SK-N-SH (cell line): ENCODE data around the gene ACOXL. TPM values are rescaled to one million over a fixed set of nuclear protein-coding genes. Genes with fewer than 3 reads are reported as not detected.

Experiments used
- CTCF ChIA-PET: fragments of 300-600, 350-600 bp; formaldehyde crosslinking; extraction: SDS; loops from one replicate; lab custom pipeline; 2021; lab: Yijun Ruan, JAX
- POLR2A ChIA-PET: fragments of 350-600 bp; sonication (Branson Sonifier 250); formaldehyde crosslinking; extraction: SDS; loops from one replicate; lab custom pipeline; 2020; ENCODE audit warnings: antibody characterized with exemption, inconsistent platforms; lab: Yijun Ruan, JAX
- DNase-seq: peaks from one replicate; pipeline ENCODE4 v3.0.0; 2012
- H2AFZ ChIP-seq: fragments of 200-600 bp; sonication (generic); 2 replicates; pipeline ENCODE4 v1.8.1; 2016; ENCODE audit warnings: antibody characterized with exemption, mild to moderate bottlenecking, low read depth
- H3F3A ChIP-seq: fragments of 200-600 bp; sonication (generic); replicated peaks from 2 replicates; pipeline ENCODE3; 2016; ENCODE audit warnings: antibody characterized with exemption, mild to moderate bottlenecking; ENCODE audit not compliant: insufficient read depth
- H3K27ac ChIP-seq, 2 experiments: fragments of 200-500 bp in 1 of 2; fragments of 200-600 bp in 1 of 2; sonication (Bioruptor generic) in 1 of 2; sonication (generic), shearing (Covaris generic) in 1 of 2; 2 replicates each; pipeline versions ENCODE4 v1.5.1 to v1.6.1; 2014 to 2016; ENCODE audit warnings: low read depth in 2 of 2, inconsistent platforms in 1 of 2, low read length in 1 of 2, mild to moderate bottlenecking in 1 of 2, mixed read lengths in 1 of 2
- H3K27me3 ChIP-seq: fragments of 200-600 bp; sonication (generic), shearing (Covaris generic); 2 replicates; pipeline ENCODE4 v1.6.1; 2016; ENCODE audit warnings: mixed run types; ENCODE audit not compliant: insufficient read depth
- H3K36me3 ChIP-seq, 2 experiments: fragments of 200-500 bp in 1 of 2; fragments of 200-600 bp in 1 of 2; sonication (Bioruptor generic) in 1 of 2; sonication (generic) in 1 of 2; replicated peaks in 1 of 2; 2 replicates each; pipeline versions ENCODE3 to v1.5.1; 2014 to 2016; ENCODE audit warnings: low read length in 1 of 2, mild to moderate bottlenecking in 1 of 2; ENCODE audit not compliant: insufficient read depth in 2 of 2, control insufficient read depth in 1 of 2
- H3K4me1 ChIP-seq, 2 experiments: fragments of 200-500 bp in 1 of 2; fragments of 200-600 bp in 1 of 2; sonication (Bioruptor generic) in 1 of 2; sonication (generic), shearing (Covaris generic) in 1 of 2; 2 replicates each; pipeline versions ENCODE4 v1.5.1 to v1.6.1; 2014 to 2016; ENCODE audit warnings: low read depth in 1 of 2, low read length in 1 of 2, mixed run types in 1 of 2; ENCODE audit not compliant: insufficient read depth in 2 of 2, control insufficient read depth in 1 of 2
- H3K4me2 ChIP-seq: fragments of 200-600 bp; sonication (generic), shearing (Covaris generic); 2 replicates; pipeline ENCODE4 v1.6.1; 2017; ENCODE audit warnings: mixed run types
- H3K4me3 ChIP-seq, 2 experiments: fragments of 200-500 bp in 1 of 2; fragments of 200-600 bp in 1 of 2; sonication (Bioruptor generic) in 1 of 2; sonication (generic), shearing (Covaris generic) in 1 of 2; 2 replicates each; pipeline versions ENCODE4 v1.5.1 to v1.8.1; 2014 to 2016; ENCODE audit warnings: low read depth in 2 of 2, inconsistent platforms in 1 of 2, low read length in 1 of 2, mild to moderate bottlenecking in 1 of 2, mixed read lengths in 1 of 2, moderate library complexity in 1 of 2
- H3K79me2 ChIP-seq: fragments of 200-600 bp; sonication (generic); 2 replicates; pipeline ENCODE4 v1.8.1; 2017; ENCODE audit warnings: mild to moderate bottlenecking; ENCODE audit not compliant: insufficient read depth
- H3K9ac ChIP-seq: fragments of 200-600 bp; sonication (generic); 2 replicates; pipeline ENCODE4 v1.6.1; 2017; ENCODE audit warnings: mixed run types
- H3K9me2 ChIP-seq: fragments of 200-600 bp; sonication (generic); 2 replicates; pipeline ENCODE4 v1.6.1; 2017; ENCODE audit warnings: mixed run types
- H3K9me3 ChIP-seq: fragments of 200-600 bp; sonication (generic); 2 replicates; pipeline ENCODE4 v1.6.1; 2017; ENCODE audit warnings: mixed run types, mild to moderate bottlenecking, moderate library complexity
- H4K20me1 ChIP-seq: fragments of 200-600 bp; sonication (generic); 2 replicates; pipeline ENCODE4 v1.6.1; 2017; ENCODE audit warnings: mild to moderate bottlenecking, mixed run types; ENCODE audit not compliant: insufficient read depth
- FOXJ3 ChIP-seq: sonication (generic); formaldehyde crosslinking; IDR thresholded peaks from 2 replicates; pipeline ENCODE4 v1.5.1; 2020; ENCODE audit warnings: mild to moderate bottlenecking, missing genetic modification reagents
- FOXM1 ChIP-seq: IDR thresholded peaks from 2 replicates; pipeline ENCODE4 v1.4.0; 2012; ENCODE audit warnings: low read depth, mild to moderate bottlenecking
- MEF2A ChIP-seq: IDR thresholded peaks from 2 replicates; pipeline ENCODE4 v1.4.0; 2012; ENCODE audit warnings: low read depth, borderline replicate concordance
- NFIC ChIP-seq: IDR thresholded peaks from 2 replicates; pipeline ENCODE4 v1.4.0; 2012; ENCODE audit warnings: borderline replicate concordance
- NRF1 ChIP-seq: IDR thresholded peaks from 2 replicates; pipeline ENCODE4 v1.6.1; 2012; ENCODE audit warnings: low read depth, mild to moderate bottlenecking, low read length
- POLR2AphosphoS5 ChIP-seq: IDR thresholded peaks from 2 replicates; pipeline ENCODE4 v1.6.1; 2012; ENCODE audit warnings: low read depth, low read length
- RAD21 ChIP-seq: IDR thresholded peaks from 2 replicates; pipeline ENCODE4 v1.6.1; 2012; ENCODE audit warnings: mild to moderate bottlenecking, low read length
- RCOR1 ChIP-seq: fragments of 150-350 bp; IDR thresholded peaks from 2 replicates; pipeline ENCODE4 v1.6.1; 2017; ENCODE audit warnings: antibody characterized with exemption, low read length
- RFX5 ChIP-seq: IDR thresholded peaks from 2 replicates; pipeline ENCODE4 v1.6.1; 2012; ENCODE audit warnings: mild to moderate bottlenecking, improper control_type of control experiment, low read length
- SIN3A ChIP-seq: IDR thresholded peaks from 2 replicates; pipeline ENCODE4 v1.6.1; 2012; ENCODE audit warnings: low read depth, mild to moderate bottlenecking, low read length, moderate library complexity, borderline replicate concordance
- SMC3 ChIP-seq: IDR thresholded peaks from 2 replicates; pipeline ENCODE4 v1.6.1; 2012; ENCODE audit warnings: low read depth, low read length, improper control_type of control experiment
- TEAD4 ChIP-seq: IDR thresholded peaks from 2 replicates; pipeline ENCODE4 v1.4.0; 2012; ENCODE audit warnings: mild to moderate bottlenecking, borderline replicate concordance; ENCODE audit not compliant: insufficient read depth
- YY1 ChIP-seq: IDR thresholded peaks from 2 replicates; pipeline ENCODE4 v1.4.0; 2012; ENCODE audit warnings: low read depth, mild to moderate bottlenecking
- WGBS: methylation state at CpG from one replicate; pipeline ENCODE4 v1.1.6; 2017; ENCODE audit warnings: low lambda C conversion rate; 5-methylcytosine and 5-hydroxymethylcytosine counted together
- polyA plus RNA-seq, 3 experiments: library from polyadenylated mRNA; depleted of rRNA; stranded (reverse); fragments of >200 nt; gene quantifications; 2 replicates each; pipeline ENCODE4 v1.2.3, GENCODE V29; 2012
- TF ChIP-seq, protein P1 (sequence below): IDR thresholded peaks from 2 replicates; pipeline ENCODE4 v1.6.1; 2012; ENCODE audit warnings: mild to moderate bottlenecking, low read depth, low read length, moderate library complexity
- TF ChIP-seq, protein P2 (sequence below): IDR thresholded peaks from 2 replicates; pipeline ENCODE4 v1.4.0; 2012; ENCODE audit warnings: low read depth, borderline replicate concordance
- TF ChIP-seq, protein P3 (sequence below): IDR thresholded peaks from 2 replicates; pipeline ENCODE4 v1.4.0; 2012; ENCODE audit warnings: low read depth
- TF ChIP-seq, protein P4 (sequence below): IDR thresholded peaks from 2 replicates; pipeline ENCODE4 v1.4.0; 2012; ENCODE audit warnings: low read depth, borderline replicate concordance
- TF ChIP-seq, protein P5 (sequence below): IDR thresholded peaks from 2 replicates; pipeline ENCODE4; 2012
- TF ChIP-seq, protein P6 (sequence below): fragments of 150-350 bp; IDR thresholded peaks from 2 replicates; pipeline ENCODE4 v1.6.1; 2016; ENCODE audit warnings: mild to moderate bottlenecking, low read depth, low read length
- TF ChIP-seq, protein P7 (sequence below): fragments of 200-600 bp; sonication (generic); IDR thresholded peaks from 2 replicates; pipeline ENCODE4 v1.6.1; 2017; ENCODE audit warnings: antibody characterized with exemption, mild to moderate bottlenecking, moderate library complexity

Gene ACOXL
- polyA plus RNA-seq, 1 of the 3 experiments (the other 2 are of a cell fraction) = not detected

DNA sequence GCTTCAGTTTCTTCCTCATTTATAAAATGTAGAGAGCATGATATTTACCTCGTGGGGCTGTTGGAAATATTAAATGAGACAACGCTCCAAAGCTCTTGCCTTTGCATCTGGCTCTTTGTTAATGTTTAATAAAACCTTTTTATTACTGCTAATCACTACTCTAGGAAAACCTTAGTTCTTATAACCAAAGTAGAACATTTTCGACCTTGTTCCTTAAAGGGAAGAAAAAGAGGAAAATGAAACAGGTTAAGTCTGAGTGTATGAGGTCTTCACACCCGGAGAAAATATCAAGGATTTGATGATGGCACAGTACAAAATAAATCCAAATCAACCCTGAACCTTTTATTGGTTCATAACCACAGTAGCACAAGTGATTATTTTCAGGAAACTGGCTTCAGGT lies 301.8 kb downstream of the ACOXL start:
- POLR2A ChIA-PET = no interaction called here
- CTCF ChIA-PET = interaction anchor here (1.0 kb wide), 1 partner anchor 16 kb away, joined by 4 read pairs; no protein-coding TSS in a partner anchor
- 51% methylated on average over 4 of the region's 4 CpGs for WGBS
- Histone ChIP-seq H3K79me2 (no peaks in the 10 kb centered on the region), H3K36me3 (no peaks in the 10 kb centered on the region), H3K27me3 (peaks cover 18% of the 10 kb centered on the region; the same call in 1 of the 2 replicates), H3K4me2 (no peak overlapping the region), H3K9ac (no peak overlapping the region), H3K9me2 (no peaks in the 10 kb centered on the region), H3K9me3 (no peaks in the 10 kb centered on the region), H3K4me3 (no peak overlapping the region), H2AFZ (no peak overlapping the region), H4K20me1 (no peaks in the 10 kb centered on the region), H3F3A (no peaks in the 10 kb centered on the region), H3K4me1 (no peaks in the 10 kb centered on the region; a peak in 1 of 4 replicates), H3K27ac (no peak overlapping the region)
- TF ChIP-seq, protein P1, sequence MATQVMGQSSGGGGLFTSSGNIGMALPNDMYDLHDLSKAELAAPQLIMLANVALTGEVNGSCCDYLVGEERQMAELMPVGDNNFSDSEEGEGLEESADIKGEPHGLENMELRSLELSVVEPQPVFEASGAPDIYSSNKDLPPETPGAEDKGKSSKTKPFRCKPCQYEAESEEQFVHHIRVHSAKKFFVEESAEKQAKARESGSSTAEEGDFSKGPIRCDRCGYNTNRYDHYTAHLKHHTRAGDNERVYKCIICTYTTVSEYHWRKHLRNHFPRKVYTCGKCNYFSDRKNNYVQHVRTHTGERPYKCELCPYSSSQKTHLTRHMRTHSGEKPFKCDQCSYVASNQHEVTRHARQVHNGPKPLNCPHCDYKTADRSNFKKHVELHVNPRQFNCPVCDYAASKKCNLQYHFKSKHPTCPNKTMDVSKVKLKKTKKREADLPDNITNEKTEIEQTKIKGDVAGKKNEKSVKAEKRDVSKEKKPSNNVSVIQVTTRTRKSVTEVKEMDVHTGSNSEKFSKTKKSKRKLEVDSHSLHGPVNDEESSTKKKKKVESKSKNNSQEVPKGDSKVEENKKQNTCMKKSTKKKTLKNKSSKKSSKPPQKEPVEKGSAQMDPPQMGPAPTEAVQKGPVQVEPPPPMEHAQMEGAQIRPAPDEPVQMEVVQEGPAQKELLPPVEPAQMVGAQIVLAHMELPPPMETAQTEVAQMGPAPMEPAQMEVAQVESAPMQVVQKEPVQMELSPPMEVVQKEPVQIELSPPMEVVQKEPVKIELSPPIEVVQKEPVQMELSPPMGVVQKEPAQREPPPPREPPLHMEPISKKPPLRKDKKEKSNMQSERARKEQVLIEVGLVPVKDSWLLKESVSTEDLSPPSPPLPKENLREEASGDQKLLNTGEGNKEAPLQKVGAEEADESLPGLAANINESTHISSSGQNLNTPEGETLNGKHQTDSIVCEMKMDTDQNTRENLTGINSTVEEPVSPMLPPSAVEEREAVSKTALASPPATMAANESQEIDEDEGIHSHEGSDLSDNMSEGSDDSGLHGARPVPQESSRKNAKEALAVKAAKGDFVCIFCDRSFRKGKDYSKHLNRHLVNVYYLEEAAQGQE = no peak
- TF ChIP-seq, protein P2, sequence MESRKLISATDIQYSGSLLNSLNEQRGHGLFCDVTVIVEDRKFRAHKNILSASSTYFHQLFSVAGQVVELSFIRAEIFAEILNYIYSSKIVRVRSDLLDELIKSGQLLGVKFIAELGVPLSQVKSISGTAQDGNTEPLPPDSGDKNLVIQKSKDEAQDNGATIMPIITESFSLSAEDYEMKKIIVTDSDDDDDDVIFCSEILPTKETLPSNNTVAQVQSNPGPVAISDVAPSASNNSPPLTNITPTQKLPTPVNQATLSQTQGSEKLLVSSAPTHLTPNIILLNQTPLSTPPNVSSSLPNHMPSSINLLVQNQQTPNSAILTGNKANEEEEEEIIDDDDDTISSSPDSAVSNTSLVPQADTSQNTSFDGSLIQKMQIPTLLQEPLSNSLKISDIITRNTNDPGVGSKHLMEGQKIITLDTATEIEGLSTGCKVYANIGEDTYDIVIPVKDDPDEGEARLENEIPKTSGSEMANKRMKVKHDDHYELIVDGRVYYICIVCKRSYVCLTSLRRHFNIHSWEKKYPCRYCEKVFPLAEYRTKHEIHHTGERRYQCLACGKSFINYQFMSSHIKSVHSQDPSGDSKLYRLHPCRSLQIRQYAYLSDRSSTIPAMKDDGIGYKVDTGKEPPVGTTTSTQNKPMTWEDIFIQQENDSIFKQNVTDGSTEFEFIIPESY = no peak
- no peak for TF ChIP-seq NFIC
- TF ChIP-seq, protein P3, sequence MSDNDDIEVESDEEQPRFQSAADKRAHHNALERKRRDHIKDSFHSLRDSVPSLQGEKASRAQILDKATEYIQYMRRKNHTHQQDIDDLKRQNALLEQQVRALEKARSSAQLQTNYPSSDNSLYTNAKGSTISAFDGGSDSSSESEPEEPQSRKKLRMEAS = no peak
- TF ChIP-seq, protein P4, sequence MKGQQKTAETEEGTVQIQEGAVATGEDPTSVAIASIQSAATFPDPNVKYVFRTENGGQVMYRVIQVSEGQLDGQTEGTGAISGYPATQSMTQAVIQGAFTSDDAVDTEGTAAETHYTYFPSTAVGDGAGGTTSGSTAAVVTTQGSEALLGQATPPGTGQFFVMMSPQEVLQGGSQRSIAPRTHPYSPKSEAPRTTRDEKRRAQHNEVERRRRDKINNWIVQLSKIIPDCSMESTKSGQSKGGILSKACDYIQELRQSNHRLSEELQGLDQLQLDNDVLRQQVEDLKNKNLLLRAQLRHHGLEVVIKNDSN = no peak
- TF ChIP-seq RFX5 = no peak
- TF ChIP-seq, protein P5, sequence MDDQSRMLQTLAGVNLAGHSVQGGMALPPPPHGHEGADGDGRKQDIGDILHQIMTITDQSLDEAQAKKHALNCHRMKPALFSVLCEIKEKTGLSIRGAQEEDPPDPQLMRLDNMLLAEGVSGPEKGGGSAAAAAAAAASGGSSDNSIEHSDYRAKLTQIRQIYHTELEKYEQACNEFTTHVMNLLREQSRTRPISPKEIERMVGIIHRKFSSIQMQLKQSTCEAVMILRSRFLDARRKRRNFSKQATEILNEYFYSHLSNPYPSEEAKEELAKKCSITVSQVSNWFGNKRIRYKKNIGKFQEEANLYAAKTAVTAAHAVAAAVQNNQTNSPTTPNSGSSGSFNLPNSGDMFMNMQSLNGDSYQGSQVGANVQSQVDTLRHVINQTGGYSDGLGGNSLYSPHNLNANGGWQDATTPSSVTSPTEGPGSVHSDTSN = no peak
- no peak for TF ChIP-seq RCOR1
- TF ChIP-seq SIN3A = no peak
- TF ChIP-seq YY1 = no peak
- TF ChIP-seq, protein P6, sequence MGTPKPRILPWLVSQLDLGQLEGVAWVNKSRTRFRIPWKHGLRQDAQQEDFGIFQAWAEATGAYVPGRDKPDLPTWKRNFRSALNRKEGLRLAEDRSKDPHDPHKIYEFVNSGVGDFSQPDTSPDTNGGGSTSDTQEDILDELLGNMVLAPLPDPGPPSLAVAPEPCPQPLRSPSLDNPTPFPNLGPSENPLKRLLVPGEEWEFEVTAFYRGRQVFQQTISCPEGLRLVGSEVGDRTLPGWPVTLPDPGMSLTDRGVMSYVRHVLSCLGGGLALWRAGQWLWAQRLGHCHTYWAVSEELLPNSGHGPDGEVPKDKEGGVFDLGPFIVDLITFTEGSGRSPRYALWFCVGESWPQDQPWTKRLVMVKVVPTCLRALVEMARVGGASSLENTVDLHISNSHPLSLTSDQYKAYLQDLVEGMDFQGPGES = no peak
- no peak for TF ChIP-seq MEF2A
- no peak for TF ChIP-seq FOXM1
- no peak for TF ChIP-seq SMC3
- TF ChIP-seq NRF1 = no peak
- TF ChIP-seq, protein P7, sequence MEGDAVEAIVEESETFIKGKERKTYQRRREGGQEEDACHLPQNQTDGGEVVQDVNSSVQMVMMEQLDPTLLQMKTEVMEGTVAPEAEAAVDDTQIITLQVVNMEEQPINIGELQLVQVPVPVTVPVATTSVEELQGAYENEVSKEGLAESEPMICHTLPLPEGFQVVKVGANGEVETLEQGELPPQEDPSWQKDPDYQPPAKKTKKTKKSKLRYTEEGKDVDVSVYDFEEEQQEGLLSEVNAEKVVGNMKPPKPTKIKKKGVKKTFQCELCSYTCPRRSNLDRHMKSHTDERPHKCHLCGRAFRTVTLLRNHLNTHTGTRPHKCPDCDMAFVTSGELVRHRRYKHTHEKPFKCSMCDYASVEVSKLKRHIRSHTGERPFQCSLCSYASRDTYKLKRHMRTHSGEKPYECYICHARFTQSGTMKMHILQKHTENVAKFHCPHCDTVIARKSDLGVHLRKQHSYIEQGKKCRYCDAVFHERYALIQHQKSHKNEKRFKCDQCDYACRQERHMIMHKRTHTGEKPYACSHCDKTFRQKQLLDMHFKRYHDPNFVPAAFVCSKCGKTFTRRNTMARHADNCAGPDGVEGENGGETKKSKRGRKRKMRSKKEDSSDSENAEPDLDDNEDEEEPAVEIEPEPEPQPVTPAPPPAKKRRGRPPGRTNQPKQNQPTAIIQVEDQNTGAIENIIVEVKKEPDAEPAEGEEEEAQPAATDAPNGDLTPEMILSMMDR = no peak
- no peak for TF ChIP-seq RAD21
- TF ChIP-seq POLR2AphosphoS5 = no peak
- no peak for TF ChIP-seq TEAD4
- TF ChIP-seq FOXJ3 = no peak
- no peak for DNase-seq
